ENCODE data around the gene PIK3C2A. TPM values are rescaled to one million over a fixed set of nuclear protein-coding genes. Genes with fewer than 3 reads are reported as not detected.

Gene PIK3C2A
- total and polyA plus RNA-seq, 2 of the 8 experiments (the other 6 are each of a cell fraction or from before 2014, with no cell fraction given), result 20.1 to 127 TPM

- H3K23ac ChIP-seq (ENCODE audit: insufficient read length), result no peak overlapping the region
- H3K23me2 ChIP-seq (ENCODE audit: low read depth, low read length), result peaks cover 10% of the 10 kb centered on the region
- H2BK5ac ChIP-seq (ENCODE audit: low read depth, low read length), result no peak overlapping the region
- peak overlapping the region; percentile 77 to 95 for H3K4me2 ChIP-seq (ENCODE audit: insufficient read depth in 1 of 2, low read depth in 2 of 2, low read length in 2 of 2)
- no peak overlapping the region for H2BK12ac ChIP-seq (ENCODE audit: low read depth, low read length)
- no peak overlapping the region for H3K27ac ChIP-seq (ENCODE audit: low read depth, low read length)
- no peak overlapping the region for H2AK5ac ChIP-seq (ENCODE audit: low read depth, low read length)
- no peak overlapping the region for H3K4ac ChIP-seq (replicated peaks; ENCODE audit: insufficient read length, low read depth, low read length)
- H3K14ac ChIP-seq (ENCODE audit: insufficient read length), result no peak overlapping the region
- H4K5ac ChIP-seq (ENCODE audit: insufficient read length, low read depth, low read length), result no peak overlapping the region
- FAIRE-seq (no peak), DNase-seq (ENCODE audit: low read depth in 1 of 2, low spot score in 2 of 2) (no peak)
- no peak overlapping the region for H4K8ac ChIP-seq (ENCODE audit: extremely low read depth, insufficient read depth, low read length)
- H4K20me1 ChIP-seq (replicated peaks in 1 of 2; ENCODE audit: control insufficient read depth in 1 of 2, insufficient read depth in 2 of 2, low read length in 2 of 2), result peaks cover 0 to 6% of the 10 kb centered on the region in 2 experiments
- no peak overlapping the region for H2AFZ ChIP-seq (ENCODE audit: low read length)
- no peaks in the 10 kb centered on the region for H3K27me3 ChIP-seq (replicated peaks in 1 of 4; ENCODE audit: control insufficient read depth in 3 of 4, extremely low read depth in 1 of 4, insufficient read depth in 3 of 4, low read length in 3 of 4)
- 0 out of 2 replicates have a peak, but pooled peaks cover 3% of the 10 kb centered on the region for H3K79me1 ChIP-seq (ENCODE audit: low read depth, low read length)
- H4K91ac ChIP-seq (replicated peaks; ENCODE audit: insufficient read length, low read length), result no peak overlapping the region
- no peak overlapping the region for H2BK15ac ChIP-seq (ENCODE audit: low read length)
- H2BK20ac ChIP-seq (ENCODE audit: low read length), result no peak overlapping the region
- 81% methylated on average over 2 of the region's 2 CpGs; no CpG with 5 or more reads in 1 of the 2 experiments for WGBS, 2 experiments (ENCODE audit: extremely low coverage in 1 of 2, insufficient coverage in 1 of 2, insufficient read length in 1 of 2, insufficient replicate concordance in 2 of 2, low coverage in 1 of 2, low lambda C conversion rate in 2 of 2, missing lambda C conversion rate in 1 of 2)
- no peak overlapping the region for H2BK120ac ChIP-seq (replicated peaks; ENCODE audit: low read depth, low read length)
- H3K9me3 ChIP-seq (ENCODE audit: insufficient read depth in 2 of 2, low read depth in 1 of 2, low read length in 1 of 2), result no peaks in the 10 kb centered on the region
- H3K4me3 ChIP-seq (ENCODE audit: extremely low read depth in 1 of 4, insufficient read depth in 2 of 4, low read depth in 3 of 4, low read length in 4 of 4), result peak overlapping the region; percentile 70 to 92 (median 82); a peak in 7 of 8 replicates
- H3K9ac ChIP-seq (replicated peaks in 1 of 4; ENCODE audit: extremely low read depth in 1 of 4, low read depth in 3 of 4, low read length in 3 of 4), result no peak overlapping the region; a peak in 1 of 7 replicates
- no peak overlapping the region for H3K18ac ChIP-seq (ENCODE audit: extremely low read depth, low read length)
- ChIA-PET POLR2A (ENCODE audit: partially characterized antibody) (interaction anchor here (0.7 to 2.8 kb wide), 5 partner anchors 10 to 70 kb away, joined by 3 to 14 read pairs (median 3); partner anchors contain the start of gene NUCB2), CTCF (ENCODE audit: partially characterized antibody) (interaction anchor here (0.6 to 1.8 kb wide), 4 partner anchors 23 to 1591 kb away, joined by 3 to 4 read pairs (median 4); no protein-coding TSS in a partner anchor)
- no peak overlapping the region for H3K56ac ChIP-seq (replicated peaks; ENCODE audit: insufficient read length, low read depth, low read length)
- peaks cover 35 to 59% of the 10 kb centered on the region in 2 experiments for H3K79me2 ChIP-seq (ENCODE audit: control insufficient read depth in 1 of 2, insufficient read depth in 2 of 2, low read length in 2 of 2)
- no peaks in the 10 kb centered on the region; a peak in 2 of 7 replicates for H3K4me1 ChIP-seq (replicated peaks in 1 of 4; ENCODE audit: control insufficient read depth in 3 of 4, insufficient read depth in 4 of 4, low read length in 3 of 4)
- H3K36me3 ChIP-seq (ENCODE audit: control insufficient read depth in 2 of 4, insufficient read depth in 4 of 4, low read length in 3 of 4), result no peaks in the 10 kb centered on the region; a peak in 1 of 8 replicates
- TF ChIP-seq PHF8 (conservative IDR thresholded peaks at IDR 0.05; ENCODE audit: low read depth, low read length) (no peak), BRCA1 (IDR thresholded peaks at IDR 0.05; ENCODE audit: low read depth, low read length) (no peak), HDAC6 (IDR thresholded peaks at IDR 0.05; ENCODE audit: low read depth, low read length) (no peak), HDAC2 (IDR thresholded peaks at IDR 0.05; ENCODE audit: borderline replicate concordance in 1 of 2, low read depth in 2 of 2, low read length in 2 of 2) (no peak), CBX8 (IDR thresholded peaks at IDR 0.05; ENCODE audit: borderline replicate concordance, low read depth, low read length) (no peak), RXRA (IDR thresholded peaks at IDR 0.05; ENCODE audit: insufficient read depth, low read depth, low read length) (no peak), TEAD4 (IDR thresholded peaks at IDR 0.05; ENCODE audit: low read depth, low read length) (no peak), ATF3 (IDR thresholded peaks at IDR 0.05; ENCODE audit: insufficient read depth, low read depth, low read length) (no peak), BACH1 (IDR thresholded peaks at IDR 0.05; ENCODE audit: low read length) (no peak), RBBP5 (IDR thresholded peaks at IDR 0.05; ENCODE audit: borderline replicate concordance, low read depth, low read length) (no peak), SP4 (IDR thresholded peaks at IDR 0.05; ENCODE audit: low read length) (no peak), KDM5A (IDR thresholded peaks at IDR 0.05; ENCODE audit: low read length) (no peak), NANOG (IDR thresholded peaks at IDR 0.05; ENCODE audit: insufficient read depth, low read depth, low read length, poor library complexity, severe bottlenecking) (no peak)
These were observed 1.3 kb downstream of the PIK3C2A start for GRCh38 chr11:17206463-17206862.

Measured in H1 (cell line).